Fibroblast of lung (primary cell): ENCODE measurements around the gene GRAMD2B.

ENCODE experiments used
- EZH2 ChIP-seq: IDR thresholded peaks from 2 replicates; pipeline ENCODE4 v1.5.1; 2012; ENCODE audit warnings: low read length, control low read depth, mild to moderate bottlenecking; ENCODE audit errors: missing control alignments
- TF ChIP-seq, protein P1 (sequence below), 2 donors: IDR thresholded peaks in 1 of 2; conservative IDR thresholded peaks in 1 of 2; 1 replicate in 1 of 2; 2 replicates in 1 of 2; pipeline ENCODE4 v1.5.1; 2011 to 2012; ENCODE audit warnings: low read length in 2 of 2, control low read depth in 1 of 2, inconsistent platforms in 1 of 2, low read depth in 1 of 2, mild to moderate bottlenecking in 1 of 2

DNA sequence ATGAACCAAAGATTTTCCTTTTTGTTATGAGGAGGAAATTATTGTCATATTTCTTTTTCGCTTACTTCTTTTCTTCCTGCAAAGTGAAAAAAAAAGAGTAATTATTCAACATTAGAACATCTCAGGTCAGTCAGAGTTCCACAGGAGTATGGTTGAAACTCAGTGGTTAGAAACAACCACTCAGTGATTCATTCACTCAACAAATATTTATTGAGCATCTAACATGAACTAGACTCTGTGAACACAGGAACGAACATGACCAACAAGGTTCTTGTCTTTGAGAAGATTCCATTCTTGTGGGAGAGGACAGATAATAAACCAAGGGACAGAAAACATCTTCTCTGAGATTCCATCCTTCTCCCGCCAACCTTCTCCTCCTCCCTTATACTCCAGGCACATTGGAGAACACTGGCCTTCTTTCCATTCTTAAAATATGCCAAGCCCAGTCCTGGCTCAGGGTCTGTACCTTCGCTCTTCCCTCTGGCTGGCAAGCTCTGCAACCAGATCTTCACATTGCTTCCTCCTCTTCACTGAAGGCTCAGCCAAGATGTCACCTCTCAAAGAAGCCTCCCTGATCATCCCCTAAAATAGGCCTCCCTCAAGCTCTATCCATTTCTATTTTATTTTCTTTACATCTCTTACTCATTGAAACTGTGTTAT is 6.8 kb upstream of the GRAMD2B start:
- TF ChIP-seq EZH2 = no peak
- TF ChIP-seq, protein P1, sequence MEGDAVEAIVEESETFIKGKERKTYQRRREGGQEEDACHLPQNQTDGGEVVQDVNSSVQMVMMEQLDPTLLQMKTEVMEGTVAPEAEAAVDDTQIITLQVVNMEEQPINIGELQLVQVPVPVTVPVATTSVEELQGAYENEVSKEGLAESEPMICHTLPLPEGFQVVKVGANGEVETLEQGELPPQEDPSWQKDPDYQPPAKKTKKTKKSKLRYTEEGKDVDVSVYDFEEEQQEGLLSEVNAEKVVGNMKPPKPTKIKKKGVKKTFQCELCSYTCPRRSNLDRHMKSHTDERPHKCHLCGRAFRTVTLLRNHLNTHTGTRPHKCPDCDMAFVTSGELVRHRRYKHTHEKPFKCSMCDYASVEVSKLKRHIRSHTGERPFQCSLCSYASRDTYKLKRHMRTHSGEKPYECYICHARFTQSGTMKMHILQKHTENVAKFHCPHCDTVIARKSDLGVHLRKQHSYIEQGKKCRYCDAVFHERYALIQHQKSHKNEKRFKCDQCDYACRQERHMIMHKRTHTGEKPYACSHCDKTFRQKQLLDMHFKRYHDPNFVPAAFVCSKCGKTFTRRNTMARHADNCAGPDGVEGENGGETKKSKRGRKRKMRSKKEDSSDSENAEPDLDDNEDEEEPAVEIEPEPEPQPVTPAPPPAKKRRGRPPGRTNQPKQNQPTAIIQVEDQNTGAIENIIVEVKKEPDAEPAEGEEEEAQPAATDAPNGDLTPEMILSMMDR (conservative IDR thresholded peaks at IDR 0.05 in 1 of 2, IDR thresholded peaks at IDR 0.05 in 1 of 2; ENCODE audit: low read depth in 1 of 2, low read length in 2 of 2) = no peak
